Measurements from ENCODE around the gene ATP10A. TPM values are rescaled to one million over a fixed set of nuclear protein-coding genes. Genes with fewer than 3 reads are reported as not detected.

The ATP10A gene
- total RNA-seq, 1 donor from 2014 or later = 7.6 TPM

GRCh38 chr15:25767356-25768151 is 95.6 kb downstream of the ATP10A start:
- H3K36me3 ChIP-seq (ENCODE audit: control insufficient read depth, insufficient read depth, low read length) = no peaks in the 10 kb centered on the region

GRCh38 chr15:25766417-25766816 is 96.7 kb downstream of the ATP10A start:
- TF ChIP-seq CTCF (IDR thresholded peaks at IDR 0.05; ENCODE audit: insufficient read depth, low read length, poor library complexity, severe bottlenecking) = no peak
- H3K36me3 ChIP-seq (ENCODE audit: control insufficient read depth, insufficient read depth, low read length) = no peaks in the 10 kb centered on the region
- DNase-seq (ENCODE audit: low read depth) = no peak
- H3K27me3 ChIP-seq (ENCODE audit: control insufficient read depth, insufficient read depth, low read length) = no peaks in the 10 kb centered on the region
- H3K4me3 ChIP-seq (ENCODE audit: low read depth, low read length) = no peak overlapping the region

More at GRCh38 chr15:25767356-25768151, 95.6 kb downstream of the ATP10A start:
- no peak for TF ChIP-seq CTCF (IDR thresholded peaks at IDR 0.05; ENCODE audit: insufficient read depth, low read length, poor library complexity, severe bottlenecking)
- Histone ChIP-seq H3K4me3 (ENCODE audit: low read depth, low read length) (no peak overlapping the region), H3K27me3 (ENCODE audit: control insufficient read depth, insufficient read depth, low read length) (no peaks in the 10 kb centered on the region)
- DNase-seq (ENCODE audit: low read depth) = no peak

GRCh38 chr15:25764980-25765735 is 98.0 kb downstream of the ATP10A start:
- H3K4me3 ChIP-seq (ENCODE audit: low read depth, low read length) = no peak overlapping the region
- no peaks in the 10 kb centered on the region for H3K27me3 ChIP-seq (ENCODE audit: control insufficient read depth, insufficient read depth, low read length)
- TF ChIP-seq CTCF (IDR thresholded peaks at IDR 0.05; ENCODE audit: insufficient read depth, low read length, poor library complexity, severe bottlenecking) = no peak
- no peaks in the 10 kb centered on the region for H3K36me3 ChIP-seq (ENCODE audit: control insufficient read depth, insufficient read depth, low read length)
- no peak for DNase-seq (ENCODE audit: low read depth)

- no peaks in the 10 kb centered on the region for H3K36me3 ChIP-seq (ENCODE audit: control insufficient read depth, insufficient read depth, low read length)
- DNase-seq (ENCODE audit: low read depth) = no peak
- no peak for TF ChIP-seq CTCF (IDR thresholded peaks at IDR 0.05; ENCODE audit: insufficient read depth, low read length, poor library complexity, severe bottlenecking)
- no peak overlapping the region for H3K4me3 ChIP-seq (ENCODE audit: low read depth, low read length)
- H3K27me3 ChIP-seq (ENCODE audit: control insufficient read depth, insufficient read depth, low read length) = no peaks in the 10 kb centered on the region
Measured at GRCh38 chr15:25763954-25764353, 99.2 kb downstream of the ATP10A start.

GRCh38 chr15:25763331-25763751 is 99.8 kb downstream of the ATP10A start:
- no peak for TF ChIP-seq CTCF (IDR thresholded peaks at IDR 0.05; ENCODE audit: insufficient read depth, low read length, poor library complexity, severe bottlenecking)
- H3K27me3 ChIP-seq (ENCODE audit: control insufficient read depth, insufficient read depth, low read length) = no peaks in the 10 kb centered on the region
- no peak for DNase-seq (ENCODE audit: low read depth)

More at GRCh38 chr15:25763331-25763751, 99.8 kb downstream of the ATP10A start:
- Histone ChIP-seq H3K4me3 (ENCODE audit: low read depth, low read length) (no peak overlapping the region), H3K36me3 (ENCODE audit: control insufficient read depth, insufficient read depth, low read length) (no peaks in the 10 kb centered on the region)

Data from kidney epithelial cell (primary cell).